Suprapubic skin (tissue), 4 donors: ENCODE results near the gene KIAA1217.

Source experiments
- CTCF ChIP-seq, 2 donors: fragments of 200-600 bp in 1 of 2; fragments of 450-650 bp in 1 of 2; sonication (generic) in 1 of 2; IDR thresholded peaks; one replicate each; pipeline ENCODE4 v1.5.1; 2016 to 2019; ENCODE audit warnings: antibody characterized with exemption in 2 of 2, mild to moderate bottlenecking in 1 of 2, moderate library complexity in 1 of 2
- POLR2A ChIP-seq, 2 donors: fragments of 450-650 bp; IDR thresholded peaks; one replicate each; pipeline ENCODE4 v1.6.1; 2017; ENCODE audit warnings: antibody characterized with exemption in 2 of 2, mild to moderate bottlenecking in 2 of 2, moderate library complexity in 2 of 2
- POLR2AphosphoS5 ChIP-seq, 3 donors: sonication (generic); formaldehyde crosslinking; IDR thresholded peaks; one replicate each; pipeline ENCODE4 v1.6.1; 2017; ENCODE audit warnings: antibody characterized with exemption in 3 of 3

DNA sequence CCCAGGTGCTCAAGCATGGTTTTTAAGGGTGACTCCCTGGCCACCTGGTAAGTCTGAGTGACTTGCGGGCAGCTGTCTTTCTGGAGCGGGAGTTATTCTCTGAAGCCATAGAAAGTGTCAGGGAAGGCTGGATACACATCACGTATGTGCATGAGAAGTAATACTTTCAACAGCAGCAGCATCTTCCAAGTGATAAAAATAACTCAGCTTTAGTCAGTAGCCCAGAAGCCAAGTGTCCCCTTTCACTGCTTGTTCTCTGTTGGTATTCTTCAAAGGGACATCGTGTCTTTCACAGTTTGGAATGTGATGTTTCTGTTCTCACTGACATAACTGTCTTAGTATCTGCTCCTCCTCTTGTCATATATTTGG is 97.6 kb downstream of the KIAA1217 start:
- TF ChIP-seq CTCF (IDR thresholded peaks at IDR 0.05) (no peak), POLR2AphosphoS5 (IDR thresholded peaks at IDR 0.05) (no peak), POLR2A (IDR thresholded peaks at IDR 0.05) (no peak)
